Hepatocyte (in vitro differentiated cells): ENCODE data around the gene AGBL4. TPM values are rescaled to one million over a fixed set of nuclear protein-coding genes. Genes with fewer than 3 reads are reported as not detected.

Experiments
- DNase-seq: peaks from one replicate; pipeline ENCODE4 v3.0.0-alpha.2; 2016; ENCODE audit warnings: low spot score
- H2AFZ ChIP-seq: fragments of 200-600 bp; sonication (generic); 2 replicates; pipeline ENCODE4 v1.6.0; 2016; ENCODE audit warnings: antibody characterized with exemption, mild to moderate bottlenecking
- H3K27ac ChIP-seq: fragments of 200-600 bp; sonication (generic); 2 replicates; pipeline ENCODE4 v1.5.1; 2016; ENCODE audit warnings: mild to moderate bottlenecking
- H3K27me3 ChIP-seq: fragments of 200-600 bp; sonication (generic); 2 replicates; pipeline ENCODE4 v1.6.1; 2016
- H3K36me3 ChIP-seq: fragments of 200-600 bp; sonication (generic); replicated peaks from 2 replicates; pipeline ENCODE4 v1.5.1; 2016; ENCODE audit warnings: low read depth; ENCODE audit not compliant: insufficient read depth
- H3K4me1 ChIP-seq: fragments of 200-600 bp; sonication (generic); 2 replicates; pipeline ENCODE4 v1.5.1; 2016; ENCODE audit warnings: mild to moderate bottlenecking, moderate library complexity; ENCODE audit not compliant: insufficient read depth
- H3K4me2 ChIP-seq: fragments of 200-600 bp; sonication (generic); 2 replicates; pipeline ENCODE4 v1.6.0; 2016
- H3K4me3 ChIP-seq: fragments of 200-600 bp; sonication (generic); 2 replicates; pipeline ENCODE4 v1.5.1; 2016; ENCODE audit warnings: mild to moderate bottlenecking
- H3K79me2 ChIP-seq: fragments of 200-600 bp; sonication (generic); 2 replicates; pipeline ENCODE4 v1.6.0; 2017; ENCODE audit warnings: mild to moderate bottlenecking
- H3K9me2 ChIP-seq: fragments of 200-600 bp; sonication (generic); replicated peaks from 2 replicates; pipeline ENCODE4 v1.6.0; 2017; ENCODE audit warnings: mild to moderate bottlenecking; ENCODE audit not compliant: insufficient read depth
- H3K9me3 ChIP-seq: fragments of 200-600 bp; sonication (generic); 2 replicates; pipeline ENCODE4 v1.5.1; 2016; ENCODE audit warnings: low read depth, mild to moderate bottlenecking
- H4K20me1 ChIP-seq: fragments of 200-600 bp; sonication (generic); 2 replicates; pipeline ENCODE4 v1.6.0; 2016; ENCODE audit warnings: mild to moderate bottlenecking; ENCODE audit not compliant: insufficient read depth, poor library complexity, severe bottlenecking
- EZH2 ChIP-seq: fragments of 200-600 bp; sonication (generic); IDR thresholded peaks from 2 replicates; pipeline ENCODE4 v1.6.1; 2016; ENCODE audit warnings: antibody characterized with exemption, mild to moderate bottlenecking, borderline replicate concordance
- EZH2phosphoT487 ChIP-seq: fragments of 200-600 bp; sonication (generic); IDR thresholded peaks from one replicate; pipeline ENCODE4 v1.6.1; 2018; ENCODE audit warnings: antibody characterized with exemption, mild to moderate bottlenecking, low read depth, moderate library complexity; ENCODE audit not compliant: unreplicated experiment, severe bottlenecking
- WGBS: methylation state at CpG from one replicate; pipeline ENCODE4 v1.1.6; 2016; ENCODE audit warnings: low lambda C conversion rate; ENCODE audit errors: missing lambda C conversion rate; 5-methylcytosine and 5-hydroxymethylcytosine counted together
- polyA plus RNA-seq: library from polyadenylated mRNA; unstranded; fragments of >200 nt; fragmentation: Nextera tagmentation; extraction: Ambion mirVana; gene quantifications from 2 replicates; pipeline ENCODE4 v1.2.1, GENCODE V29; 2016
- total RNA-seq: library from RNA; depleted of rRNA; stranded (reverse); fragments of >200 nt; gene quantifications from 2 replicates; pipeline ENCODE4 v1.2.3, GENCODE V29; 2014
- TF ChIP-seq, protein P1 (sequence below): fragments of 200-600 bp; sonication (generic); IDR thresholded peaks from 2 replicates; pipeline ENCODE4 v1.5.1; 2016; ENCODE audit warnings: antibody characterized with exemption, mild to moderate bottlenecking; ENCODE audit not compliant: poor library complexity

The AGBL4 gene
- total RNA-seq (0.52 and 0.73 TPM in 2 replicates), polyA plus RNA-seq (0.50 TPM in 2 replicates)

DNA sequence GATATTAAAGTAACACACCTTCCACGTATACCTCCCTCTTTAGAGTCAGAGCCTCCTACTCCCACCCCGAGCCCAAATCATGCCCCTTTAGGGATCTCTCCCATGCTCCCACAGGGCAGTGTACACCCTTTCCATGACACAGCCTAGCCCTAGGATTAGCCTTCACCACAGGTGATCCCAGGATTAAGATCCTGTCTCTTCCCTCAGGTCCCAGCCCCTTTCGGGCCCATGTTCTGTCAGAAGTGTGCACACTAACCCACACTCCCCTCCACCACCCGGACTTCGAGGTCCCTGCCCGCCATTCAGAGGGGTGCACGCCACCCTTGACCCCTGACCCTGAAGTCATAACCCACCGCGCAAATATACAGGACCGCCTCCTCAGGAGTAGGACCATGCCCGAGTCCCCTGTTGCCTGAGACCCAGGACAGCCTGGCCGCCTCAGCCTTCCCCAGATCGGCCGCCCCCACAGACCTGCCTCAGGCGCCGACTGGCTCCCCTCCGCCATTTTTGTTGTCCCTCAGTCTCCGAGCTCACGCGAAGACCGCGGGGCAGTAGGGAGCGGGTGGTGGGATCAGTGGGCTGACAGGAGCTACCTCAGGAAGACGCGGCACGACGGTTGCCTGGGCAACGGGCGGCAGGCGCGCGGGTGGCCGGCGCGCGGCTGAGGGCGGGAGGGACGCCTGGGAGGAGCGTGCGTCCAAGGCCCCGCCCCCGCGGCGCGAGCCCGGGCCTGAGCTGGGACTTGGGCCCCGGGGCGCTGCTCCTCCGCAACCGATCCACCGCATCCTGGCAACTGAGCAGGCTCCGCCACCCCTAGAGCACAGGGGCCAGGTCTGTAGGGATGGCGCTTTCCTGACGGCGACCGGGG, at the start of gene AGBL4:
Gene AGBL4 (minus strand): TSS at position 663 of the 868 bp plus-strand sequence.
- Histone ChIP-seq H3K4me2 (no peak within 1 kb of the TSS), H3K36me3 (no peaks in the 10 kb centered on the region), H3K27ac (no peak within 1 kb of the TSS), H3K9me3 (no peaks in the 10 kb centered on the region), H3K79me2 (no peaks in the 10 kb centered on the region), H3K4me3 (no peak within 1 kb of the TSS), H3K27me3 (no peaks in the 10 kb centered on the region), H3K9me2 (no peaks in the 10 kb centered on the region), H2AFZ (no peak within 1 kb of the TSS), H4K20me1 (no peaks in the 10 kb centered on the region), H3K4me1 (no peaks in the 10 kb centered on the region)
- WGBS: 94% methylated on average over 52 of the region's 56 CpGs
- DNase-seq: no peak
- TF ChIP-seq EZH2 (no peak), EZH2phosphoT487 (no peak)
- TF ChIP-seq, protein P1, sequence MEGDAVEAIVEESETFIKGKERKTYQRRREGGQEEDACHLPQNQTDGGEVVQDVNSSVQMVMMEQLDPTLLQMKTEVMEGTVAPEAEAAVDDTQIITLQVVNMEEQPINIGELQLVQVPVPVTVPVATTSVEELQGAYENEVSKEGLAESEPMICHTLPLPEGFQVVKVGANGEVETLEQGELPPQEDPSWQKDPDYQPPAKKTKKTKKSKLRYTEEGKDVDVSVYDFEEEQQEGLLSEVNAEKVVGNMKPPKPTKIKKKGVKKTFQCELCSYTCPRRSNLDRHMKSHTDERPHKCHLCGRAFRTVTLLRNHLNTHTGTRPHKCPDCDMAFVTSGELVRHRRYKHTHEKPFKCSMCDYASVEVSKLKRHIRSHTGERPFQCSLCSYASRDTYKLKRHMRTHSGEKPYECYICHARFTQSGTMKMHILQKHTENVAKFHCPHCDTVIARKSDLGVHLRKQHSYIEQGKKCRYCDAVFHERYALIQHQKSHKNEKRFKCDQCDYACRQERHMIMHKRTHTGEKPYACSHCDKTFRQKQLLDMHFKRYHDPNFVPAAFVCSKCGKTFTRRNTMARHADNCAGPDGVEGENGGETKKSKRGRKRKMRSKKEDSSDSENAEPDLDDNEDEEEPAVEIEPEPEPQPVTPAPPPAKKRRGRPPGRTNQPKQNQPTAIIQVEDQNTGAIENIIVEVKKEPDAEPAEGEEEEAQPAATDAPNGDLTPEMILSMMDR: no peak

DNA sequence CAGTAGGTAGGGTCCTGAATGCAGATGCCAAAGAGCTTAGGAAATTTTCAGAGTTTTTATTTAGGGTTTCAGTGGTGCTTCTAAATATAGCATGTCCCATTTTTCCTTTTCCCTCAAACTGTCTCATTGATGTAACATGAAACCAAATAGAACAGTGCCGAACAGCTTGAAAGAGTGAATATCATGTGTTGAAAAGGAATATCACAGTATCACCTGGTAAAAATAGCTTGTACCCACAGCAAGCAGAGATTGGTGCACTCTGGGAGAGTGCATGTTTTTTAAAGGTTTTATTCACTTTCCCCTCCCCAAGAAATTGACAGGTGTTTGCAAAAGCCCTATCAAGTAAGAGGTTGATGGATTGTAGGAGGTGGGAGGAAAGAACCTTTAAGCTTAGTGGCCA, 43.1 kb upstream of the AGBL4 start:
- H3K9me2 ChIP-seq: no peaks in the 10 kb centered on the region
- no peaks in the 10 kb centered on the region for H4K20me1 ChIP-seq
- no peak overlapping the region for H2AFZ ChIP-seq
- no peaks in the 10 kb centered on the region for H3K36me3 ChIP-seq
- H3K27ac ChIP-seq: no peak overlapping the region
- DNase-seq: no peak
- H3K9me3 ChIP-seq: peaks cover 3% of the 10 kb centered on the region
- TF ChIP-seq, protein P1: no peak
- no peak for TF ChIP-seq EZH2phosphoT487
- no peak for TF ChIP-seq EZH2
- no peaks in the 10 kb centered on the region for H3K79me2 ChIP-seq
- H3K27me3 ChIP-seq: no peaks in the 10 kb centered on the region
- H3K4me1 ChIP-seq: no peaks in the 10 kb centered on the region
- H3K4me2 ChIP-seq: no peak overlapping the region
- H3K4me3 ChIP-seq: no peak overlapping the region
- 75% methylated on average over 1 of the region's 1 CpG for WGBS

DNA sequence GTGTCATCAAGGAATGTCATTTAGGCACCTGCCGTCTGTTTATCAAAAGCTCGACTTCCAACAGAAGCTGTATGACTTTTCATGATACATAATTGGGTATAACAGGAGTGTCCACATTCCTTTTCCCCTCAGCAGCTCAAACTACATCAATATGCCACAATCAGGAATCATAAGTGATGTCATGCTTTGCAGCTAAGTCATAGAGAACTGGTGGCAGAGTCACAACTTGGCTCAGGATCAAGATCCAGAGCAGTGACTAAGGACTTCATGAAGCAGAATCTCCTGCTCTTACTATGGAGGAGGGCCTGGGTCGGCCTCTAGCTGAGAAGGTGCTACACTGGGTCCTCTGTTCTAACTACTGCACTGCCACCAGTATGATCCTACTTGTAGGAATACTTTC, 36.5 kb upstream of the AGBL4 start:
- no peaks in the 10 kb centered on the region for H3K27me3 ChIP-seq

More for the DNA sequence above, 36.5 kb upstream of the AGBL4 start:
- no peak overlapping the region for H3K4me3 ChIP-seq
- WGBS: 56% methylated on average over 3 of the region's 3 CpGs
- H3K4me2 ChIP-seq: no peak overlapping the region
- H3K4me1 ChIP-seq: no peaks in the 10 kb centered on the region
- H3K9me2 ChIP-seq: no peaks in the 10 kb centered on the region
- H3K79me2 ChIP-seq: no peaks in the 10 kb centered on the region
- H3K36me3 ChIP-seq: no peaks in the 10 kb centered on the region
- no peak overlapping the region for H3K27ac ChIP-seq
- no peaks in the 10 kb centered on the region for H3K9me3 ChIP-seq
- TF ChIP-seq EZH2phosphoT487 (no peak), EZH2 (no peak)
- TF ChIP-seq, protein P1: no peak
- no peak for DNase-seq
- H4K20me1 ChIP-seq: no peaks in the 10 kb centered on the region
- H2AFZ ChIP-seq: no peak overlapping the region
